COLO668 (cell line): ENCODE results near the gene KCNJ10.
"Not testable (repeated sequence)": the region's sequence is repeated elsewhere in the genome, so short reads cannot be mapped to it uniquely, and the experiment has no call there.

Experiments used
- DNase-seq: peaks from one replicate; lab custom pipeline; 2025; ENCODE audit not compliant: unreplicated experiment; lab: John Stamatoyannopoulos, UW

KCNJ10 gene

DNA sequence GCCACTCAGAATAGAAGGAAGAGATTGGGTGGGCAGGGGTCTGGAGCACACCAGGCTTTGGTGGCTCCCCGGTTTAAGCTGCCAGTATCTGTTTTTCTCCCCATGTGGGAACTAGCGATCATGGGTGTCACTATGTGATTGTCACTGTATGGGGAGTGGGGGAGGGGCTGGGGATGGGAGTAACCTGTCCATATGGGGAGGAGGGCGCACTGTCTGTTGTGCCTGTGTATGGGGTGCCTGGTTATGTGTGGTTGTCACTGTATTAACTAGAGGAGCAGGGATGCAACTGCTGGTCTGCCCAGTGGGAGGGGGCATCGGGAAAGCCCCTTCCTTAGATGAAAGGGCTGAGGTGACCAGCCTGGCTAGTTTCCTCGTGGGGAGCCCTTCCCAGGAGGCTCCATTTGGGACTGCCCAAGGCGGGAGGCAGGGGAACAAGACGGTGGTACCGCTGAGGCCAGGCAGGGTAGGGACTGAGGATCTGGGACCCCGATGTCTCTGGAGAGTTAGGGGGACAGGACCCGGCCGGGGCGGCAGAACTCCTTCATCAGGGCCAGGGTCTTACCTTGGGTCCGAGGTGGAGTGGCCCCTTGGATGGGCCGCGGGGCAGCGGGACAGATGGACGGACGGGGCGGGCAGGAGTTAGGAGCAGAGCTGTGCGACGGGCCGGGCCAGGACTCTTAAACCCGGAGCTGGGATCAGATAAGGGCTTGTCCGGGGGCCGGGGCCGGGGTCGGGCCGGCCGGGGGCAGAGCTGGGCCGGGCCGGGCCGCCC, at the start of gene KCNJ10:
Gene KCNJ10 (minus strand): TSS at position 701 of the 772 bp plus-strand sequence. CDS start 27,628 bp downstream, outside the sequence.
- DNase-seq = no peak

- DNase-seq = no peak
Measured at GRCh38 chr1:160118928-160119327, 49.0 kb upstream of the KCNJ10 start.

DNA sequence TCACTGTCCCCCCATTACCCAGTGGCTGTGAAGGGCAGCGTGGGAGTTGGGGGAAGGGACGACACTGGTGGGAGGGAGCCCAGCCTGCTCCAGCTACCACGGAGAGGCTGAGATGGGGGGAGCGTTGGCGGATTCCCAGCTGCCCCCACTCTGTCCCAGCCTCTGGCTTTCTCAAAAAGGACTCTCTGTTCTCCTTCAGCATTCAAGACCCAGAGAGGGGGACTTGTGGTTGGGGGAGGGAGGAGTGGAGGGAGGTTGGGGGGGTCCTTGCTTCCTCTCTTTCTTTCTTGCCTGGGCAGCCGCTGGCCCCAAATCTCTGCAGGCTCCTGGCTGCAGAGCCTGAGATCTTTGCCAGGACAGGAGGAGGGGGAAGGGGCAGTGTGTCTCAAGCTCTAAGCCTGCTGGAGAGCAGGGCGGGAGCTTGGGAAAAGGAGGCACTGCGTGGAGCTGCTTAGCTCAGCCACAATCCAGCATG, 47.8 kb upstream of the KCNJ10 start:
- DNase-seq = no peak

- no peak for DNase-seq
Measured at GRCh38 chr1:160117300-160117699, 47.3 kb upstream of the KCNJ10 start.

DNA sequence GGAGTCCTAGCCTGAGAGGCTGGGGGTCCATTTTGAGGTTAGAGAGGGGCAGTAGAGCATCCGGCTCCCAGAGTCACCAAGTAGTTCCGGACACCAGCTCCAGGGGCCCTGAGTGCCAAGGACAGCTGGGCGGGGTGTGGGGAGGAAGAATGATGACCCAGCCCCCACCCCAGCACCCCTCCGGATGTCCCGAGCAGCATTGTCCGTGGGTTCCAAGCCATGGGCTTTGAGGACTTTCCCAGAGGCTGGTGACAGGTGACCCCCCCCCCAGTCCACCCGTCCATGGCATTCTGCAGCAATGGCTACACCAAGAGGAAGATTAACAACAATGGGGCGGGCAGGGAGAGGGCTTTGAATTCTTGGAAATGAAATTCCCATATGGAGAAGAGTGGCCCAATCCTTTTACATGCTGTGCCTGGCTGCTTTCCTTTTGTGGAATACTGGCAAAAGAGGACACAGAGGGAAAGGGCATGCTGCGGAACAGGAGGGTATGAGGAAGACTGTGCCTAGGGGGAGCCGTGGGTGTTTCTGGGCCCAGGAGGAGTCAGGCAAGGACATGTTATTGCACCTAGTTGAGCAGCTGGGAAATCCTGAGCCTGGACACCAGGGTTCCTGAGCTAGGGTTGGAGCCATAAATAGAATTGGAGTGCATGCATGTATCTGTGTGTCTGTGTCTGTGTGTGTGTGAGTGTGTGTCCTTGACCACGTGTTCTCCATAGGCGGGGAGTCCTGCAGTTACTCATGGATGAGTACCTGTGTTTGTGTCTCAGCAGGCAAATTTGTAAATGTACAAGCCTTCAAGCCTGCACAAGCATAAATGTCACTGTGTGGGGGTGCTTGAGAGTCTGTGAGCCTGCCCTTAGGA, 46.6 kb upstream of the KCNJ10 start:
- no peak for DNase-seq

DNA sequence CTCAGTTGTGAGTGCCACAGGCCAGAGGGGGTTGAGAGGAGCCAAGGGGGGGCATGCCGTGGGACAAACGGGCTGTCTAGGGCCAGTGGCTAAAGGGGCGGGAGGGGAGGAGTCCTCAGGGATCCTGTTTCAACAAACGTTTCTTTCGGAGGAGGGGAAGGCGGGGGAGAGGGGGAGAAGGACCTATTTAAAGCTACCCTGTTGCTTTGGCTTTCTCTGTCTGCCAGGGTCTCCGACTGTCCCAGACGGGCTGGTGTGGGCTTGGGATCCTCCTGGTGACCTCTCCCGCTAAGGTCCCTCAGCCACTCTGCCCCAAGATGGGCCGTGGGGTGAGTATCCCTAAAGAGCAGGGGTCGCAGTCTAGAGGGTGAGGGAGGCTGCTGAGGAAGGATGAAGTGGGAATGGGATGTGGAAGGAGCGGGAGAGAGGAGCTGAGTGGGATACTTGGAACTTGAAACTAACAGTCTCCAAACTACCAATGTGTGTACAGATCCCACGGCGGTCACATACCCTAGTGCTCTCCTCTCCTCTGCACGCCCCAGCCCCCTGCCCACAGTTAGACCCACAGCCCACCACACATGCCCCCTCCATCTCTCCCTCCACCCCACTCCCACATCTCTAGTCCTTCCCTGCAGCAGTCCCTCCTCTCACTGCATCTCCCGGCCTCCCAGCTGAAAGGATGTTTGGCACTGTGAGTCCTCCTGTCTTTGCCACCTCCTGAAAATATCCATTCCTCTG, 45.8 kb upstream of the KCNJ10 start, which contains the start of gene ATP1A2:
Gene ATP1A2 (plus strand): TSS at position 215 of the 738 bp plus-strand sequence. CDS start 103 bp downstream, at position 318.
- DNase-seq = no peak

DNA sequence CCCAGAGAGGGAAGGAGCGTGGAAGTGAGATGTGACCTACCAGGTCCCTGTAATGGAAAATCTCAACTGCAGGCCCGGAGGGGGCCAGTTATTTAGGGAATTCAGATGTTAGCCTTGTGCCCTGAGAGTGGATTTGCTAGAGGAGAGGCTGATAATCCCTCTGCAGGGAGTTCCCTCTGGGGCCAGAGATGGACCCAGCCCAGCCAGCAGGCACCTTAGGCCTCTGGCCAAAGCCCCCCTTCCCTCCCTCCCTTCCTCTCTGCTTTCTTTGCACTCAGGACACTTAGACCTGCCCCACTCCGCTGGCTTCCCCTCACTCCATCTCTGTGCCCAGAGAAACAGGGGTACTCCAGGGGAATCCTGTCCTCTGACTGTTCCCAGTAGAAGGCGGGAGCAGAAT, 44.1 kb upstream of the KCNJ10 start:
- no peak for DNase-seq

- DNase-seq = no peak
Measured at GRCh38 chr1:160113407-160113806, 43.4 kb upstream of the KCNJ10 start.

DNA sequence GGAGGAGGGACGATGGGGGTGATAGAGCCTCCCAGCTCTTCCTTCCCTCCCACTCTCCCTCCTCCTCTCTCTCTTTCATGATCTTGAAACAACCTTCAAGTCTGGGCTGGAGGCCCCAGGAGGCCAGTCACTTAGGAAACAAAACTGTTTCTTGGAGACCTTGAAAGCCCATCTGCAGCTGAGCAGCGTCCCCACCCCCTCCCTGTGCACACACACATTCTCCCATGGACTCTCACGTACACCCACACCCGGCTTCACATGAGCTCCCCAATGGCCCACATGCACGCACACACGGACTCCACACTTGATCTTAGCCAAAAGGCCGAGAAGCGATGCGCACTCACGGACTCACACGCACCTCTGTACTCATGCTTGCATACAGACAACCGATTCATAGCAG, 42.4 kb upstream of the KCNJ10 start:
- no peak for DNase-seq

DNA sequence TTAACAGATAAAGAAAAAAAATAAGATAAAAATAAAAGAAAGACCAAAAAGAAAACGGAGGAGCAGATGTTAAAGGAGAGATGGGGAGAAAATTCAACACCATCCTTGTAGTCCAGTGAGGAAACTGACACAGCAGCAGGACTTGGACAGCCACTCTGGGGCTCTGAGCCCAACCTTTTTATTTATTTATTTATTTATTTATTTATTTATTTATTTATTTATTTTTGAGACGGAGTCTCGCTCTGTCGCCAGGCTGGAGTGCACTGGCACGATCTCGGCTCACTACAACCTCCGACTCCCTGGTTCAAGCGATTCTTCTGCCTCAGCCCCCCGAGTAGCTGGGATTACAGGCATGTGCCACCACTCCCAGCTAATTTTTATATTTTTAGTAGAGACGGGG, 41.5 kb upstream of the KCNJ10 start:
- DNase-seq = not testable (repeated sequence)

- DNase-seq = no peak
Measured at GRCh38 chr1:160109686-160110085, 39.7 kb upstream of the KCNJ10 start.

- no peak for DNase-seq
Measured at GRCh38 chr1:160108888-160109662, 39.1 kb upstream of the KCNJ10 start.

DNA sequence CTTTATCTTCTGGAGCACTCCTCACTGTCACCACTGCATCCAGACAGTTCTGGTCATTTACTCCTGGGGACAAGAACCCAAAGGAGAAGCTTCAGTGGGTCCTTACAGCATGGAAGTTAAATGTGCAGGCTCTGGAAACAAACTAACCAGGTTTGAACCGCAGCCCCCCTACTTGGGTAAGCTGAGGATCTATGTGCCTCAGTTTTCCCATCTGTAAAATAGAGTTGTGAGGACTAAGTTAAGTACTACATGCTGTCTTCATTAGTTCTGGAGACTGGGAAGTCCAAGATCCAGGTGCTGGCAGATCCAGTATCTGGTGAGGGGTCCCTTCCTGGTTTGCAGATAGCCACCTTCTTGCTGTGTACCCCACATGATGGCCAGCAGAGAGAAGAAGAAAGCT, 37.6 kb upstream of the KCNJ10 start:
- no peak for DNase-seq

GRCh38 chr1:160105155-160105554, 35.2 kb upstream of the KCNJ10 start:
- no peak for DNase-seq

GRCh38 chr1:160104486-160104885, 34.5 kb upstream of the KCNJ10 start:
- no peak for DNase-seq

DNA sequence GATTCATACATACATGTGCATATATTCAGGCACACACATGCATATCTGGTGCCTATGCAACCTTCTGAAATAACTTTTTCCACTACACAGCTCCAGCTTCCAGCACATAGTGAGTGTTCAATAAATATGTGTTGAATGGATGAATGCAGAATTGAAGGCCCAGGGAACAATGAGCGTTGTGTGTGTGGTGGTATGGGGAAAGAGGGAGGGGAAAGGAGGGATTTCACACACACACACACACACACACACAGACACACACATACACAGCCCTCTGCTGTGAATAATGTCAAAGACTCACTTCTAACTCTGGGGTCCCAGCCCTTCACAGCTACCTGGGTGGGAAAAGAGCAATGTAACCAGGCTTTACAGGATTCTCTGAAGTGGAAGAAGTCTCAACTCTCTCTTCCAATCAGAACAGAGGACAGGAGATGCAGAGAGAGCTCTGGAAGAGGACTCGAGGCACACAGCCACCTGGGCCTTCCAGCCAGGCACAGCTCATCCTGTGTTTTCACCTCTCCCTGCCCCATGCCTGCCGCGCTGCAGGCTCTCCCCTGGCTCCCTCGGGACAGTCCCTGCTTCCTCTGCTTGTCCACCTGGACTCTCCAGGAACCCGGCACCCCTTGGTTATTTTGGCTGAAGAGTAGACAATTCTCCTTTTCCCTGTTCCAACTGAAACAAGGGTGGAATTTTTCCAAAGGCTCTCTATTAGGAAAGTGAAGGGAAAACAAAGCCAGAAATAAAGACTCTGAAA, 33.9 kb upstream of the KCNJ10 start:
- no peak for DNase-seq

DNA sequence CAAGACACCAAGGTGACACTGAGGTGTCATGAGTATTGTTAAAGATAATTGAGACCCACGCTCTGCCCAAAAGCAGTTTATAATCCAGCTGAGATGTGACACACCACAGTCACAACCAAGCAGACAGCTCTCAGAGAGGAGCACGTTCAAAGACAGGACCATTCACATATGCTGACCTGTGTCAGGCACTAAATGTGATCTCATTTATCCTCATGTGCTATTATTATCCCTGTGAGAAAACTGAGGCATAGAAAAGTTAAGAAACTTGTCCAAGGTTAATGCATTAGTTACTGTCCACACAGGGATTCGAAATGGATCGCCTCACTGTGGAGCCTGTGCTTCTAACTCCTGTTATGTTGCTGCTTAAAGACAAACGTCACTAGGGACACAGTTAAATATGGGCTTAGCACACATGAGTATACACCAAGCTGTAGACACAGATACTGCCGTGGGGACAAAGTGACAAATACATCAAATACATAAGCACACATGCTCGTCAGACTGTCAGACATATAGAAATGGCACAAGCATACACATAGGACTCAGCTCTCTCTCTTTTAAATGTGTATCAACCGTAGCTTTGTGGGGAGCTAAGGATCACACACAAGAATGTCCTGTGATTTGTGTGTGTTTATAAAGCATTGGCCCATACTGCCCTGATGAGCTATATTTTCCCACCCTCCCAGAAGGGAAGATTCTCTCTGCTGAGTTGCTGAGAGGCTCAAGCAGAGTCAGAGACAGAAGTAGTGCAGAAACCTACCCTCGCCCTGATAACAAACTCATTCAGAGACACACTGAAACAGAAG, 32.0 kb upstream of the KCNJ10 start:
- no peak for DNase-seq

- peak; percentile 67 for DNase-seq
Measured at GRCh38 chr1:160101037-160101716, 31.2 kb upstream of the KCNJ10 start.
